ENCODE measurements around the gene KCNA10.

DNA sequence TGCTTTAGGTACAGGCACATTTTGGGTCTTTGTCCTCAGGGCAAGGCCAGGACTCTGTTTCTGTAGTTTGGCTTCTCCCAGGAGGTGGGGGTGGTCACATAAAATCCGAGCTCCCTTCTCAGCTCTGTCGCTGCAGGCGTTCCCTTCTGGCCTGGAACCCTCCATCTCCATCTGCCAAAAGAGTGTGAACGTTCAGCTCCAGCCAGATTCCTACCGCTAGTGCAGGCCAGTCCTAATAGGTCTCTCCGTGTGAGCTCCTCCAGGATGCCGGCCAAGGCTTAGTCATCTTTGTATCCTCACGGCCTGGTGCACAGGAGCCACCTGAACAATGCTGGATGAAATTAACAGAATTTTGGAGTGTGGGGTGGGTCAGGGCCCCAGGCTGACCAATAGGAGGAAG lies 19.9 kb upstream of the KCNA10 start:
- TF ChIP-seq EZH2 (IDR thresholded peaks at IDR 0.05; ENCODE audit: low read depth, unreplicated experiment) = no peak
- TF ChIP-seq, protein P1, sequence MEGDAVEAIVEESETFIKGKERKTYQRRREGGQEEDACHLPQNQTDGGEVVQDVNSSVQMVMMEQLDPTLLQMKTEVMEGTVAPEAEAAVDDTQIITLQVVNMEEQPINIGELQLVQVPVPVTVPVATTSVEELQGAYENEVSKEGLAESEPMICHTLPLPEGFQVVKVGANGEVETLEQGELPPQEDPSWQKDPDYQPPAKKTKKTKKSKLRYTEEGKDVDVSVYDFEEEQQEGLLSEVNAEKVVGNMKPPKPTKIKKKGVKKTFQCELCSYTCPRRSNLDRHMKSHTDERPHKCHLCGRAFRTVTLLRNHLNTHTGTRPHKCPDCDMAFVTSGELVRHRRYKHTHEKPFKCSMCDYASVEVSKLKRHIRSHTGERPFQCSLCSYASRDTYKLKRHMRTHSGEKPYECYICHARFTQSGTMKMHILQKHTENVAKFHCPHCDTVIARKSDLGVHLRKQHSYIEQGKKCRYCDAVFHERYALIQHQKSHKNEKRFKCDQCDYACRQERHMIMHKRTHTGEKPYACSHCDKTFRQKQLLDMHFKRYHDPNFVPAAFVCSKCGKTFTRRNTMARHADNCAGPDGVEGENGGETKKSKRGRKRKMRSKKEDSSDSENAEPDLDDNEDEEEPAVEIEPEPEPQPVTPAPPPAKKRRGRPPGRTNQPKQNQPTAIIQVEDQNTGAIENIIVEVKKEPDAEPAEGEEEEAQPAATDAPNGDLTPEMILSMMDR (conservative IDR thresholded peaks at IDR 0.05; ENCODE audit: low read depth in 2 of 2) = no peak
